Stimulated activated CD4-positive, alpha-beta T cell treated with anti-CD3 and anti-CD28 coated beads, Interleukin-15, amount 100 ng/mL, for 1 hour (primary cell): Measurements from ENCODE around the gene ZNF22.

Experiments
- DNase-seq, 2 donors: peaks; one replicate each; pipeline ENCODE4 v3.0.0-alpha.2; 2020; ENCODE audit warnings: low read depth in 1 of 2, low spot score in 1 of 2

Gene ZNF22

GRCh38 chr10:44963772-44964633 lies 36.7 kb upstream of the ZNF22 start:
- DNase-seq = no peak

- DNase-seq = no peak
Measured at GRCh38 chr10:44965104-44965503, 35.6 kb upstream of the ZNF22 start.

GRCh38 chr10:44965651-44966097 lies 35.0 kb upstream of the ZNF22 start:
- DNase-seq = no peak

GRCh38 chr10:44966129-44966815 lies 34.5 kb upstream of the ZNF22 start:
- no peak for DNase-seq

- DNase-seq = no peak
Measured at GRCh38 chr10:44966816-44967509, 33.8 kb upstream of the ZNF22 start.

- DNase-seq = no peak
Measured at GRCh38 chr10:44967616-44968015, 33.1 kb upstream of the ZNF22 start.

GRCh38 chr10:44968091-44968490 lies 32.6 kb upstream of the ZNF22 start:
- no peak for DNase-seq

- no peak for DNase-seq
Measured at GRCh38 chr10:44968500-44969400, 32.0 kb upstream of the ZNF22 start.

GRCh38 chr10:44969854-44970253 lies 30.9 kb upstream of the ZNF22 start:
- DNase-seq = no peak

GRCh38 chr10:44970812-44971395 lies 29.8 kb upstream of the ZNF22 start:
- DNase-seq = no peak

- DNase-seq = no peak
Measured at GRCh38 chr10:44971434-44971833, 29.3 kb upstream of the ZNF22 start.

- no peak for DNase-seq
Measured at GRCh38 chr10:44971935-44972757, 28.6 kb upstream of the ZNF22 start.

- no peak for DNase-seq
Measured at GRCh38 chr10:44972874-44973306, 27.8 kb upstream of the ZNF22 start.

GRCh38 chr10:44973323-44974081 lies 27.2 kb upstream of the ZNF22 start:
- no peak for DNase-seq

GRCh38 chr10:44974082-44974627 lies 26.6 kb upstream of the ZNF22 start:
- DNase-seq = no peak

GRCh38 chr10:44974628-44975430 lies 25.9 kb upstream of the ZNF22 start:
- DNase-seq = peak; percentile 47 to 57

GRCh38 chr10:44975431-44976331 lies 25.0 kb upstream of the ZNF22 start:
- DNase-seq = no peak
